DND-41 (cell line): ENCODE measurements around the gene NEMP2.

Experiments
- CTCF ChIP-seq: IDR thresholded peaks from 2 replicates; pipeline ENCODE4 v1.5.1; 2012; ENCODE audit warnings: borderline replicate concordance, low read length, moderate library complexity, mild to moderate bottlenecking; ENCODE audit not compliant: poor library complexity, severe bottlenecking; ENCODE audit errors: extremely low read depth
- EZH2 ChIP-seq: IDR thresholded peaks from 3 replicates; pipeline ENCODE4 v1.6.1; 2012; ENCODE audit warnings: borderline replicate concordance, low read depth, mild to moderate bottlenecking, moderate library complexity, low read length, inconsistent platforms; ENCODE audit not compliant: severe bottlenecking

- TF ChIP-seq CTCF: no peak
- no peak for TF ChIP-seq EZH2
Observed at GRCh38 chr2:190465060-190465459, 69.5 kb downstream of the NEMP2 start.
